Kidney epithelial cell (primary cell): ENCODE measurements around the gene LRCH1. TPM values are rescaled to one million over a fixed set of nuclear protein-coding genes. Genes with fewer than 3 reads are reported as not detected.

Source experiments
- DNase-seq: peaks from one replicate; pipeline ENCODE4 v3.0.0-alpha.2; 2010; ENCODE audit warnings: low read depth
- H3K27me3 ChIP-seq: 2 replicates; pipeline ENCODE4 v1.6.0; 2011; ENCODE audit warnings: low read length; ENCODE audit not compliant: control insufficient read depth, insufficient read depth
- H3K36me3 ChIP-seq: 2 replicates; pipeline ENCODE4 v1.5.1; 2011; ENCODE audit warnings: low read length; ENCODE audit not compliant: control insufficient read depth, insufficient read depth
- H3K4me3 ChIP-seq: 2 replicates; pipeline ENCODE4 v1.5.1; 2011; ENCODE audit warnings: low read depth, mild to moderate bottlenecking, control low read depth, low read length
- CTCF ChIP-seq: IDR thresholded peaks from 2 replicates; pipeline ENCODE4 v1.5.1; 2011; ENCODE audit warnings: mild to moderate bottlenecking, moderate library complexity, low read length, control low read depth, inconsistent platforms; ENCODE audit not compliant: insufficient read depth, poor library complexity, severe bottlenecking
- total RNA-seq: library from RNA; depleted of rRNA; stranded (reverse); fragments of >200 nt; gene quantifications from 2 replicates; pipeline ENCODE4 v1.2.3, GENCODE V29; 2015

The LRCH1 gene
- total RNA-seq, 1 donor from 2014 or later: 14.0 TPM

- H3K27me3 ChIP-seq: no peaks in the 10 kb centered on the region
- no peaks in the 10 kb centered on the region for H3K36me3 ChIP-seq
- TF ChIP-seq CTCF: no peak
- no peak overlapping the region for H3K4me3 ChIP-seq
- DNase-seq: no peak
Measured at GRCh38 chr13:46627462-46627861, 74.5 kb downstream of the LRCH1 start.

DNA sequence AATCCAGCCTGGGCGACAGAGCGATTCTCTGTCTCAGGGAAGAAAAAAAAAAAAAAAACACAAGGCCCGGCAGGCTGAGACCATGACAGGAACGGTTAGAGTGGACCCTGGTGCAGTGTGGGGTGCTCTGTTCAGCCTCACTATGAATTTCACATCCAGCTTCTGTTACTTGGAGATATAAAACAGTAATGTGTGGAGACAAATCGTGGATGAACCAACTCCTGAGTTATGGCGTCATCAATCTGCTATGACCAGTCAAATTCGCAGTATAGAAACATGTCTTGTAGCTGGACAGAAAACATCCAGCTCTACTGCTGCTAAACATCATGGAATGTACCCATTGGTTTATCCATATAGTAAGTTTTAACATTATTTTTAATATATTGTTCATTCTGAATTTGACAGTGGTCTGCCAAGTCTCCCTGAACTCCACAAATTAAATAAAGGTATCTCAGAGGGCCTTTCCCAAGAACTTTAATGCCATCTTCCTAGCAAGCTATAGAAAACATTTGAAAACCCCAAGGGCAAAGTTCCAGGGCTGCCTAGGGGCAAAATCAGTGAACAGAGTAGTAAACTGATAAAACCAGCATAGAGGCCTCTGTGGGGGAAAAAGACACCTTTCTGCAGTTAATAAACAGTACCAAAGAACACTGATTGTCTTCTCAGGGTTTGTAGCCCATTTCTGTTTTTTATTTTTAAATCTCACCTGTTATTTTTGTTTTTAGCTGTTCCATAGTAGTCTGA lies 75.8 kb downstream of the LRCH1 start:
- Histone ChIP-seq H3K27me3 (no peaks in the 10 kb centered on the region), H3K36me3 (no peaks in the 10 kb centered on the region), H3K4me3 (no peak overlapping the region)
- no peak for TF ChIP-seq CTCF
- no peak for DNase-seq

DNA sequence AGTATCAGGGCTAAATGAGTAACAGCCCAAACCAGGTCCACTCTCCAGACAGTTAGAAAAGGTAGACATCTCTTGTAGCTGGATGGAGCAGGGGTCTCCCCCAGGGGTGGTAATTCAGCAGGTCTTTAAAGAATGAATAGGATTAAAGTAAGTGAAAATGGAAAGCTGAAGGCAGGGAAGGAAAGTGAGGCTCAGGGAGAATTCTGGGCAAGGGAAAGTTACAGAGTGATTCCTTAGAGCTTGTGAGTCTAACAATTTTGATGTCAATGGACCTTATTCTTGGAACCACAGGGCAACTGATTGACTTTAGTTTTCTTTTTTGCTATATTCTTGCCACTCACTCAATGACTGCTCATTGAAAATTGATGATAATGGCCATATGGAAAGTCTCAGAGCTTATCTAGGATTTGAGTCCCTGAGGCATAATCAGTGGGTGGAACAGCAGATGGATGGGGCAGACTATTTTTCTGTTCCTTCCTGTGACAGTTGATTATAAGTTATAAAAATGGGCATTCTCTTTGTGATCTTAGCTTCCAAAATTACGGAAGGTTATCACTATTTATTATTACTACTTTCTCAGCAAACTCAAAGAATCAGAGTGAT lies 76.9 kb downstream of the LRCH1 start:
- no peak for DNase-seq
- H3K4me3 ChIP-seq: no peak overlapping the region
- no peaks in the 10 kb centered on the region for H3K36me3 ChIP-seq
- H3K27me3 ChIP-seq: no peaks in the 10 kb centered on the region
- no peak for TF ChIP-seq CTCF

DNA sequence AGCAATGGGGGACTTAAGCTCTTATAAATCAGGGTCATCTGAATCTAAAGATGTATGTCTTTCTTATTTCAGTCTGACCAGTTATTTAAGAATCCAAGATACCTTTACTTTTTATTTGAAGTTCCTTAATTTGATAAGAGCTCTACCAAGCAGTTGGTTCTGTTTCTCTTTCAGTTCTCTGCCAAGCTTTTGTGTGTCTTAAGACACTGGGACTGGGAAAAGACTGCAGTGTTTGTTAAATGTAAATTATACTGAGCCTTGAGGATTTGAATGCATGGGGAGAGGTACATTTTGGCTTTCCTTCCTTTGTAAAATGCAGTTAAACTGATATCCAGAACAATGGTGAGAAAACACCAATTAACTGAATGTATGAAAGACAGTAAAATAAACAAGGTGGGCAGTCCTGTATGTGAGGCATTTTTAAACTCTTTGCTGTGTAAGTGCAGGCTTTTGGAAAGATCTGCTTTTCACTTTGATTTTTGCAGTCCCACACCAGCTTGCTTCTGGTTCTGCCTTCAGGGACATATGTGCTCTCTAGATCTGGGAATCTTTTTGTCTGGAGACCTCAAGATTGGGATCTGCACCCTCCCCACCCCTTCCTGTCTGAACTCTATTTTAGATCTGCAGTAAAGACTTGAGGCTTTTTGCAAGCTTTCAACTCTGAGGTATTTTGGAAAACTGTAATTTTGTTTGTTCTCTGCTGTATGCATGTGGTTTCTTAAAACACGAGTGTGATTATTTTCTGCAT lies 77.6 kb downstream of the LRCH1 start:
- no peaks in the 10 kb centered on the region for H3K27me3 ChIP-seq

DNA sequence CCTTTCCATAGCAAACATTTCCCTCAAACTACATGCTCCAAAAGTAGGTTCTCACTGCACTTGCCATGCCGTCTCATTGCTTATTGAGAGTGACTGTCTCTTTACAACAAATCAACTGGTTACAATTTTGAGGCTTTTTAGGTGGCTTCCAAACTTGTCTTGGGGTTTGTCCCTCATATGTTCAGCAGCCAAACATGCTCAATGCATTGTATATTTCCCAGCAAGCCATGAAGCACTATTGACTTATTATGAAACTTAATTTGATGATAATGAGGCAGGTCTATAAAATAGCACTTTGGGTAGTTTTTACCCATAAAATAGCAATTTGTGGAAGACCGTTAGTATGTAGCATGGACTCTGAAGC lies 78.2 kb downstream of the LRCH1 start:
- TF ChIP-seq CTCF: no peak
- no peak for DNase-seq
- H3K4me3 ChIP-seq: no peak overlapping the region
- H3K27me3 ChIP-seq: no peaks in the 10 kb centered on the region
- no peaks in the 10 kb centered on the region for H3K36me3 ChIP-seq

More for the DNA sequence above, 77.6 kb downstream of the LRCH1 start:
- TF ChIP-seq CTCF: no peak
- DNase-seq: no peak
- H3K4me3 ChIP-seq: no peak overlapping the region
- H3K36me3 ChIP-seq: no peaks in the 10 kb centered on the region

DNA sequence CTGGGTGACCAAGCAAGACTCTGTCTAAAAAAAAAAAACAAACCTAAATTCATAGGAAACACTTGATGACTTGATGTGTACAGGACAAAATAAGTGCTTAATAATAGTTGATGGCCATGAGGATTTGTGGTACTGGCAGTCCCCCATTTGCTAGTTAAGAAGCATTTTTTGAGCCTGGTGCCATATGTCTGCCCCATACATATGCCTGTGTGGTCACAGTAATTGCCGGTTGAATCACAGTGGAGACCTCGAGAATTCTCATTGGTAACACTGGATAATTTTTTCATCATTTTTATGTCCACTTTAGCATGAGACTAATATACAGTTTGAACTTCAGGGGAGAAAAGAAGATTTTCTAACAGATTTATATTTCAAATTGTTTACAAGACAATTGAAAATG lies 79.2 kb downstream of the LRCH1 start:
- no peak for TF ChIP-seq CTCF
- no peaks in the 10 kb centered on the region for H3K36me3 ChIP-seq
- H3K27me3 ChIP-seq: no peaks in the 10 kb centered on the region
- no peak overlapping the region for H3K4me3 ChIP-seq
- DNase-seq: no peak
